GM18858 (cell line): ENCODE measurements around the gene RNF166.
"Not testable (repeated sequence)": the region's sequence is repeated elsewhere in the genome, so short reads cannot be mapped to it uniquely, and the experiment has no call there.

ENCODE experiments used
- ATAC-seq: cut with Tn5 transposase; IDR thresholded peaks from one replicate; pipeline ENCODE4 v1.9.1; 2021; ENCODE audit not compliant: unreplicated experiment

Gene RNF166

GRCh38 chr16:88678224-88678979 is 27.8 kb downstream of the RNF166 start:
- no peak for ATAC-seq

DNA sequence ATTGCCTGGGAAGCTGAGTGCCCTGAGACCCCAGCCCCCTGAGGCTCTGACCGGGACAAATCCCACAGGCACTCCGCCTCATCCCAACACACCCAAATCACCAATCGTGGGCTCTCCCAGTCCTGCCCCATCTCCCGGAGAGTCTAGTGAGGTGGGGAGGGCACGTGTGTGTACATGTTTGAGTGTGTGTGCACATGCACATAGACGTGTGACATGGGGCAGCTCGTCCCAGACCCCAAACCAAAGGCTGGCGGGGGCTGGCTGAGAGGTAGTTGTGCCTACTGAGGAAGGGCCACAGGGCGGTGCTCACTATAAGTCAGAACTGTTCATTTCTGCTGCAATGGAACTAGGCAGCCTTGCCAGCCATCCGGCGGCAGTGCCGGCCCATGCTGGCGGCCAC is 28.5 kb downstream of the RNF166 start:
- ATAC-seq: no peak

DNA sequence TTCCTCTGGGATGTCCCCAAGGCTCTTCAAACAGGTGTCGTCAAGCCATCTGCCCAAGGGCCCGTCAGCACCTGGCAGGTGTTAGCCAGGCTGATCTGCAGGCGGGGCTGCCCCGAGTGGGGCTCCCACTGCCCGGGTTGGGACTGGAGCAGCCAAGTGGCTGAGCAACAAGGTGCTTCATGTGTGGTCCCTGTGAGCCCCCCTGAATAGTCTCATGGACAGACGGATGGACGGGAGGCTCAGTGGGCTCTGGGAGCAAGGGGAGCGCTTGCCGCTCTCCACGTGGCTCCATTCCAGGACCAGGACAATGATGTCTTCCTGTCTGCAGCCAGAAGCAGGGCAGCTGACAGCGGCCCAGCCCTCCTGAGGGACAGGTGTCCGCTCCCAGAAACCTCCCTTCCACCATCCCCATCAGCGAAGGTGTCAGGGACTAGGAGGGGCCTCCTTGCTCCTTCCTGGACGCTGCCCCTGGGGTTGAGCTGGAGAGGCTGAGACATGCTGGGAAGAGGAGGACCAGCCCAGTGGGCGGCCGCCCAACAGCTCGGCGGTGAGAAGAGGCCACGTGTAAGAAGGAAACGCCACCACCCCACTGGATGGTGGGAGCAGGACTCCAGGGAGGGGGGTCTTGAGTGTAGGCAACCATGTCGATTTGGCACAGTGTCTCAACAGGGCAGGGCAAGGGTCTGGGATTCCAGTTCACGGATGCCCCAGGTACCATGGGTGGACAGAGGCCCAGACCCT is 29.5 kb downstream of the RNF166 start:
- no peak for ATAC-seq

DNA sequence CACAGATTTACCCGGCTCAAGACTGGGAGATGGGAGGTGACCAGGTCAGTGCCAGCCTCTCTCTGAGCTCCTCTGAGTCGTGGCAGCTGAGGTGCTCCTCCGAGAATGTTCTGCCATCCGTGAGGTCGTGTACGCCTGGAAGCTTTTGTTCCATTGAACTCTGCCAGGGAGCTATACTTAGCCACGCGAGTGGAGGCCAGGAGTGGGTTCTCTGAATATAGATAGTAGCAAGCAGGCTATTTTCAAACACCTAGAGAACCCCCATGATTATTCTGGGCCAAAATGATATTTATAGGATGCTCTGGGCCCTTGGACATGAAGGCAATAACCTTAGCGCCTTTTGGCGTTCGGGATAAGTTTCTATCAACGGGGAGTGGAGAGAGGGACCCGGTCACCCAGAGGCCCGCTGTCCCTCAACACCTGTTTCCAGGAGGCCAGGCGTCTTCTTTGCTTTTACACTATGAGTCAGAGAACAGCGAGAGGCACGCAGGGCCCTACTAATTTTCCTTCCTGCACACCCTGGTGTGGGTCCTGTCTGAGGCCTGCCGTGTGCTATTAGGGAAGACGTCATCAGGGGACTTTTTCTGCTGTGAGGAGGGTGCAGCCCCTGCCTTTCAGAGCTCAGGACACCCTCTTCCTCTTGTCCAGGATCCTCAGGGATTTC is 32.4 kb downstream of the RNF166 start:
- ATAC-seq: no peak

DNA sequence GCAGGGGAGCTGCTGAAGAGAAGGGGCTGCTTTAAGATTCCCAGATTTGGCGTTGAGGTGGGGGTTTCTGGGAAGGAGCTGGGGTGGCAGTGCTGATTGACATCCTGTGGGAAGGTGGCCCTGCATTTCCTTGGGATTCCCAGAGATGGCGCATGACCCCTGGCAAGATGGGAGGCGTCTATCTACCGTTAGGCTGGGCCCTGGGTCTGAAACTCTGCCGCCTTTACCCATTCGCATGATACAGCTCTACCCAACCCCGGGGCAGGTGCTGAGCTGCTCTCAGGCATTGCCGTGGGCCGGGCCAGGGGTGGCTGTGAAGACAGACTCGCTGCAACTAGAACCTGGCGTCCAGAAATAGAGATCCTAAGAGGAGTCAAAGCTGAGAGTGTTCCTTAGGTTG is 33.4 kb downstream of the RNF166 start:
- ATAC-seq: no peak

- ATAC-seq: no peak
Measured at GRCh38 chr16:88671806-88672205, 34.4 kb downstream of the RNF166 start.

DNA sequence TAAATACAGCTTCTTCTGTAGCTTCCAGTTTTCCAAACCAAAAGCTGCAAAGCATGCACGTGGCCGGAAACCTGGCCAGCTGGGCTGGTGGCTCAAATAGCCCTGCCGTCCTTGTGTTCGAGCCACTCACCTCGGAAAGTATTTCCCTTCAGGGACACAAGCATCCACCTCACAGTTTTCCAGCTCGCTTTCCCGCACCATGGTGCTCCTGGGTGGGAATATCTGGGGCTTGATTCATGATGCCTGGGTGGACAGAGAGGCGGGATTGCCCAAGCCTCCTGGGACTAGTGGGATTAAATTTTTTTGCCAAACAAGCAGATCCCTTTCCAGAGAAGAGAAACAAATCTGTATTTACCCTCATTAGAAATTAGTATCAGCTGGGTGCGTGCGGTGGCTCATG is 36.2 kb downstream of the RNF166 start:
- no peak for ATAC-seq

DNA sequence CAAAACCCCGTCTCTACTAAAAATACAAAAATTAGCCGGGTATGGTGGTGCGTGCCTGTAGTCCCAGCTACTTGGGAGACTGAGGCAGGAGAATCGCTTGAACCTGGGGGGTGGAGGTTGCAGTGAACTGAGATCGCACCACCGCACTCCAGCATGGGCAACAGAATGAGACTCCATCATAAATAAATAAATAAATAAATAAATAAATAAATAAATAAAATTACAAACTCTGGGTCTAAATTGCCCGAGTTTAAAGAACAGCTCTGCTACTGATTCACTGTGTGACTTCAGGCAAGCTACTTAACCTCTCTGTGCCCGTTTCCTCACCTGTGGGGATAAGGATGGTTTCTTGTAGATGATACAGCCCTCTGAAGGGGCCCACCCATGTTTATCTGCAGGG is 36.7 kb downstream of the RNF166 start:
- not testable (repeated sequence) for ATAC-seq

DNA sequence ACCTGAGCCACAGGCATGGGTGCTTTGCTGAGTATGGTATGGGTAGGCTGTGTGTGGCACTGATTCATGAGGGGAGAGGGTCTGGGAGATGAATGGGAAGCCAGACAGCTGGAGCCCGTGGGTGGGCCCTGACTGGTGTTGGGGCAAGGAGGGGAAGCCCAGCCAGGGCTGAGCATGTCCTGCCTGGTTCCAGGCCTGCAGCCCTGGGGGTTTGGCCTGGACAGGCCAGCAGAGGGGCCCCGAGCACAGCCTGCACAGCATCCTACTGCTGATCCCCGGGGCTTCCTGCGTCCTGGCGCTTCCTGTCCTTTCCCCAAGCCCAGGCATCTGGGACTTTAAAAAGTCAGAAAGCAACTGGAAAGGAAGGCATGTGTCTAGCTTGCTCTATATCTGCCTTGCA is 38.7 kb downstream of the RNF166 start:
- ATAC-seq: no peak

DNA sequence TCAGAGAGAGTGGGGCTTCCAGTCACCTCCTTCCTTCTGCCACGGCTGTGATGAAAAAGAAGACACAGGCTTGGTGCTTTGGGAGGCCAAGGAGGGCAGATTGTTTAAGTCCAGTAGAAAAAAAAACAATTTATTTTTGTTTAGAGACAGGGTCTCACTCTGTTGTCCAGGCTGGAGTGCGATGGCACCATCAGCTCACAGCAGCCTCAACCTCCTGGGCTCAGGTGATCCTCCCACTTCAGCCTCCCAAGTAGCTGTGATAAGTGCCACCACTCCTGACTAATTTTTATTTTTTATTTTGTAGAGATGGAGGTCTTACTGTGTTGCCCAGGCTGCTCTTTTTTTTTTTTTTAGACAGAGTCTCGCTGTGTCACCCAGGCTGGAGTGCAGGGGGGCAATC is 40.6 kb downstream of the RNF166 start:
- ATAC-seq: no peak

DNA sequence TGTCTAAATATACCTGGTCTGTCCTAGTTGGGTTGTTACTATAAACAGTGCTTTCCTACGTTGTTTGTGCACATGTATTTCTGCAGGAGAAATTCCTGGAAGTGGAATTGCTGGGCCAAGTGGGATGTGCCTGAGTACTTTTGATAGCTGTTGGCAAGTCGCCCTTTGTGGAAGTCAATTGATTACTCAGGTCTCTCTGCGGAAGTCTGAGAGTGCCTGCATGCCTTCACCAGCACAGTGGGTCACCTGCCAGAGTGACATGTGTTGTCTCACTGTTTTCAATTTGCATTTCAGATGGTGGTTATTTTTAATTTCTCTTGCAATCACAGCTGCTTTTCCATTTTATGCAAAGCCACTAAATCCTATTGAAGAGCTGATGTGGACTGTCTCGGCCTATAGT is 41.1 kb downstream of the RNF166 start:
- ATAC-seq: no peak

- ATAC-seq: peak; percentile 85
Measured at GRCh38 chr16:88662843-88663606, 43.2 kb downstream of the RNF166 start, which contains the start of gene MVD. TSS of gene MVD (minus strand) at chr16:88663091. CDS start at chr16:88663080, 11 bp downstream.

GRCh38 chr16:88662222-88662842 is 43.9 kb downstream of the RNF166 start:
- ATAC-seq: peak; percentile 6

DNA sequence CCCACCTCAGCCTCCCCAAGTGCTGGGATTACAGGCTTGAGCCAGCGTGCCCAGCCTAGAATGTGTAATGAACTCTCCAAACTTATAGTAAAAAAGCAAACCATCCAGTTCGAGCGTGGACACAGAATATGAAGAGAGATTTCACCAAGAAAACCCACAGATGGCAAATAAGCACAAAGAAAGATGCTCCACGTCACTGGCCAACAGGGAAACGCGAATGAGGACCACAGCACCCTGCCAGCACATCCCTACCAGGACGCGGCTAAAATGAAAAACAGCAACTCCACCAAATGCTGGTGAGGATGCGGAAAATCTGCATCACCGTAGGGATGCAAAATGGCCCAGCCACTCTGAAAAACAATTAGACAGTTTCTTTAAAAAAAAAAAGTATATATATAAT is 44.7 kb downstream of the RNF166 start:
- no peak for ATAC-seq

- ATAC-seq: no peak
Measured at GRCh38 chr16:88659160-88659559, 47.0 kb downstream of the RNF166 start.

- ATAC-seq: no peak
Measured at GRCh38 chr16:88658714-88659113, 47.5 kb downstream of the RNF166 start.

- no peak for ATAC-seq
Measured at GRCh38 chr16:88657371-88657770, 48.8 kb downstream of the RNF166 start.

GRCh38 chr16:88656291-88656980 is 49.8 kb downstream of the RNF166 start:
- ATAC-seq: no peak

- ATAC-seq: no peak
Measured at GRCh38 chr16:88655733-88656281, 50.4 kb downstream of the RNF166 start.
